Endothelial cell of umbilical vein (primary cell): ENCODE measurements around the gene MYO1C. TPM values are rescaled to one million over a fixed set of nuclear protein-coding genes. Genes with fewer than 3 reads are reported as not detected.

ENCODE experiments used
- BruUV-seq: library from RNA; stranded (reverse); fragments of 400-500 nt; replicated peaks from 2 replicates; lab custom pipeline; 2021; lab: Mats Ljungman, UMichigan
- CTCF ChIA-PET: fragments of 300-600, 350-600 bp; sonication (Branson Sonifier 250); formaldehyde crosslinking; loops from one replicate; lab custom pipeline; 2021; ENCODE audit warnings: antibody characterized with exemption, inconsistent platforms; lab: Charles Lee
- POLR2A ChIA-PET: fragments of 300-600, 350-600 bp; sonication (Branson Sonifier 250); formaldehyde crosslinking; loops from one replicate; lab custom pipeline; 2021; ENCODE audit warnings: antibody characterized with exemption, inconsistent platforms; lab: Charles Lee
- DNase-seq: peaks from one replicate; pipeline ENCODE4 v3.0.0-alpha.2; 2011; ENCODE audit warnings: low read depth, low spot score
- FAIRE-seq: peaks from 2 replicates; lab custom pipeline; 2011; peaks lifted over from hg19 to GRCh38; lab: Jason Lieb, UNC
- H2AFZ ChIP-seq: 2 replicates; pipeline ENCODE4 v1.6.0; 2012; ENCODE audit warnings: low read depth, low read length, control low read depth, inconsistent platforms
- H3K27ac ChIP-seq: 2 replicates; pipeline ENCODE4 v1.5.1; 2011; ENCODE audit warnings: low read depth, mild to moderate bottlenecking, control low read depth, low read length, moderate library complexity; ENCODE audit not compliant: insufficient read depth
- H3K27me3 ChIP-seq, 2 experiments: 2 replicates each; pipeline versions ENCODE4 v1.6.0 to v1.6.1; 2011; ENCODE audit warnings: low read length in 2 of 2, mixed read lengths in 1 of 2; ENCODE audit not compliant: control insufficient read depth in 2 of 2, insufficient read depth in 2 of 2
- H3K36me3 ChIP-seq, 2 experiments: 2 replicates in 1 of 2; 3 replicates in 1 of 2; pipeline ENCODE4 v1.5.1; 2011; ENCODE audit warnings: low read length in 2 of 2, mild to moderate bottlenecking in 1 of 2, moderate library complexity in 1 of 2; ENCODE audit not compliant: control insufficient read depth in 2 of 2, insufficient read depth in 2 of 2; ENCODE audit errors: extremely low read depth in 1 of 2
- H3K4me1 ChIP-seq: 3 replicates; pipeline ENCODE4 v1.5.1; 2011; ENCODE audit warnings: mild to moderate bottlenecking, low read length; ENCODE audit not compliant: control insufficient read depth, insufficient read depth; ENCODE audit errors: extremely low read depth
- H3K4me2 ChIP-seq: 2 replicates; pipeline ENCODE4 v1.6.1; 2011; ENCODE audit warnings: low read length, control low read depth, mixed read lengths; ENCODE audit not compliant: insufficient read depth
- H3K4me3 ChIP-seq, 3 experiments: fragments of 200-600 bp in 1 of 3; sonication (generic), shearing (Covaris generic) in 1 of 3; replicated peaks in 1 of 3; 2 replicates each; pipeline ENCODE4 v1.5.1; 2011 to 2016; ENCODE audit warnings: control low read depth in 3 of 3, low read length in 3 of 3, mild to moderate bottlenecking in 2 of 3, inconsistent platforms in 1 of 3, low read depth in 1 of 3, moderate library complexity in 1 of 3; ENCODE audit not compliant: insufficient read depth in 1 of 3
- H3K79me2 ChIP-seq: 2 replicates; pipeline ENCODE4 v1.6.0; 2012; ENCODE audit warnings: low read length, inconsistent platforms; ENCODE audit not compliant: control insufficient read depth, insufficient read depth
- H3K9ac ChIP-seq: replicated peaks from 2 replicates; pipeline ENCODE3; 2011; ENCODE audit warnings: low read length, control low read depth; ENCODE audit not compliant: insufficient read depth; ENCODE audit errors: extremely low read depth
- H3K9me1 ChIP-seq: replicated peaks from 3 replicates; pipeline ENCODE4 v1.6.0; 2011; ENCODE audit warnings: mild to moderate bottlenecking, low read length; ENCODE audit not compliant: control insufficient read depth, insufficient read depth; ENCODE audit errors: extremely low read depth
- H3K9me3 ChIP-seq: replicated peaks from 2 replicates; pipeline ENCODE4 v1.5.1; 2012; ENCODE audit warnings: low read length, inconsistent platforms; ENCODE audit not compliant: control insufficient read depth, insufficient read depth
- H4K20me1 ChIP-seq: replicated peaks from 2 replicates; pipeline ENCODE3; 2011; ENCODE audit warnings: mild to moderate bottlenecking, low read length; ENCODE audit not compliant: control insufficient read depth, insufficient read depth; ENCODE audit errors: extremely low read depth
- EZH2 ChIP-seq: IDR thresholded peaks from 2 replicates; pipeline ENCODE4 v1.6.1; 2012; ENCODE audit warnings: borderline replicate concordance, low read depth, mild to moderate bottlenecking, moderate library complexity, low read length, inconsistent platforms; ENCODE audit not compliant: severe bottlenecking
- FOS ChIP-seq: IDR thresholded peaks from 2 replicates; pipeline ENCODE4 v1.6.1; 2011; ENCODE audit warnings: mild to moderate bottlenecking, low read length, moderate library complexity, borderline replicate concordance; ENCODE audit not compliant: insufficient read depth
- GATA2 ChIP-seq: IDR thresholded peaks from 2 replicates; pipeline ENCODE4 v1.7.0; 2011; ENCODE audit warnings: low read depth, mild to moderate bottlenecking, moderate library complexity, mixed read lengths, low read length; ENCODE audit not compliant: insufficient read length, insufficient read depth
- JUN ChIP-seq: IDR thresholded peaks from 2 replicates; pipeline ENCODE4 v1.6.1; 2011; ENCODE audit warnings: borderline replicate concordance, low read depth; ENCODE audit not compliant: insufficient read length, insufficient read depth
- MYC ChIP-seq: IDR thresholded peaks from one replicate; pipeline ENCODE4 v1.6.1; 2011; ENCODE audit warnings: mild to moderate bottlenecking, low read depth, low read length
- POLR2A ChIP-seq: IDR thresholded peaks from 2 replicates; pipeline ENCODE4 v1.6.1; 2012; ENCODE audit warnings: low read depth, mild to moderate bottlenecking, control low read depth, low read length
- POLR2AphosphoS5 ChIP-seq: IDR thresholded peaks from 2 replicates; pipeline ENCODE4 v1.6.1; 2012; ENCODE audit warnings: low read depth, mild to moderate bottlenecking, control low read depth, low read length, moderate library complexity; ENCODE audit not compliant: insufficient read depth
- dilution Hi-C: fragments of 300-500 bp; cut with MboI; formaldehyde crosslinking; loops from one replicate; pipeline ENCODE4 v1.15.0; 2019; ENCODE audit warnings: low sequenced_read_pairs; ENCODE audit not compliant: extremely low pct_ligation_motif_present
- intact Hi-C: fragments of 100-400 bp; cut with micrococcal nuclease; formaldehyde crosslinking; loops from one replicate; pipeline ENCODE4 v1.10.0; 2022
- polyA plus RNA-seq, 4 experiments: library from polyadenylated mRNA; depleted of rRNA in 3 of 4; stranded (reverse) in 3 of 4; unstranded in 1 of 4; fragments of >200 nt; gene quantifications; 2 replicates each; pipeline versions ENCODE4 v1.2.1 to v1.2.3, GENCODE V29; 2011 to 2012; ENCODE audit warnings: missing spikeins in 1 of 4
- total RNA-seq: library from RNA; stranded (reverse); gene quantifications from 2 replicates; pipeline ENCODE4 v1.2.3, GENCODE V29; 2021
- TF ChIP-seq, protein P1 (sequence below), 2 donors: IDR thresholded peaks; 1 replicate in 1 of 2; 2 replicates in 1 of 2; pipeline ENCODE4 v1.5.1; 2011; ENCODE audit warnings: low read length in 2 of 2, mild to moderate bottlenecking in 2 of 2, moderate library complexity in 2 of 2, control low read depth in 1 of 2, inconsistent platforms in 1 of 2, low read depth in 1 of 2; ENCODE audit not compliant: insufficient read depth in 1 of 2; ENCODE audit errors: extremely low read depth in 1 of 2
- TF ChIP-seq, protein P2 (sequence below): IDR thresholded peaks from 2 replicates; pipeline ENCODE4 v1.6.1; 2011; ENCODE audit not compliant: insufficient read depth, insufficient read length

MYO1C gene
- total and polyA plus RNA-seq, 2 donors (not counting 3 experiments of a cell fraction or from before 2014, with no cell fraction given): 141 to 206 TPM

- FAIRE-seq (no peak), DNase-seq (no peak)
- Histone ChIP-seq H3K9me3 (no peaks in the 10 kb centered on the region), H2AFZ (no peak overlapping the region), H4K20me1 (no peaks in the 10 kb centered on the region), H3K4me1 (peaks cover 2% of the 10 kb centered on the region), H3K27me3 (no peaks in the 10 kb centered on the region), H3K36me3 (peaks cover 3 to 8% of the 10 kb centered on the region in 2 experiments), H3K4me3 (no peak overlapping the region), H3K4me2 (no peak overlapping the region), H3K9ac (no peak overlapping the region), H3K9me1 (no peaks in the 10 kb centered on the region), H3K27ac (no peak overlapping the region), H3K79me2 (no peaks in the 10 kb centered on the region)
- ChIA-PET CTCF (interaction anchor here (1.0 to 3.4 kb wide), 3 partner anchors 11 to 133 kb away, joined by 5 to 17 read pairs (median 5); no protein-coding TSS in a partner anchor), POLR2A (no interaction called here)
- TF ChIP-seq GATA2 (no peak), FOS (no peak), POLR2AphosphoS5 (no peak), POLR2A (no peak), JUN (no peak), EZH2 (no peak), MYC (no peak)
- TF ChIP-seq, protein P1, sequence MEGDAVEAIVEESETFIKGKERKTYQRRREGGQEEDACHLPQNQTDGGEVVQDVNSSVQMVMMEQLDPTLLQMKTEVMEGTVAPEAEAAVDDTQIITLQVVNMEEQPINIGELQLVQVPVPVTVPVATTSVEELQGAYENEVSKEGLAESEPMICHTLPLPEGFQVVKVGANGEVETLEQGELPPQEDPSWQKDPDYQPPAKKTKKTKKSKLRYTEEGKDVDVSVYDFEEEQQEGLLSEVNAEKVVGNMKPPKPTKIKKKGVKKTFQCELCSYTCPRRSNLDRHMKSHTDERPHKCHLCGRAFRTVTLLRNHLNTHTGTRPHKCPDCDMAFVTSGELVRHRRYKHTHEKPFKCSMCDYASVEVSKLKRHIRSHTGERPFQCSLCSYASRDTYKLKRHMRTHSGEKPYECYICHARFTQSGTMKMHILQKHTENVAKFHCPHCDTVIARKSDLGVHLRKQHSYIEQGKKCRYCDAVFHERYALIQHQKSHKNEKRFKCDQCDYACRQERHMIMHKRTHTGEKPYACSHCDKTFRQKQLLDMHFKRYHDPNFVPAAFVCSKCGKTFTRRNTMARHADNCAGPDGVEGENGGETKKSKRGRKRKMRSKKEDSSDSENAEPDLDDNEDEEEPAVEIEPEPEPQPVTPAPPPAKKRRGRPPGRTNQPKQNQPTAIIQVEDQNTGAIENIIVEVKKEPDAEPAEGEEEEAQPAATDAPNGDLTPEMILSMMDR (IDR thresholded peaks at IDR 0.05; ENCODE audit: extremely low read depth in 1 of 2, insufficient read depth in 1 of 2, low read depth in 1 of 2, low read length in 2 of 2): no peak
- TF ChIP-seq, protein P2, sequence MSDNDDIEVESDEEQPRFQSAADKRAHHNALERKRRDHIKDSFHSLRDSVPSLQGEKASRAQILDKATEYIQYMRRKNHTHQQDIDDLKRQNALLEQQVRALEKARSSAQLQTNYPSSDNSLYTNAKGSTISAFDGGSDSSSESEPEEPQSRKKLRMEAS: no peak
- no TSS peak for BruUV-seq
- intact Hi-C loops: no loop called here
- dilution Hi-C loops: no loop called here
Measured at GRCh38 chr17:1498869-1499268, 6.4 kb upstream of the MYO1C start.
